Measurements from ENCODE around the gene CPNE4. TPM values are rescaled to one million over a fixed set of nuclear protein-coding genes. Genes with fewer than 3 reads are reported as not detected.
"Not testable (repeated sequence)": the region's sequence is repeated elsewhere in the genome, so short reads cannot be mapped to it uniquely, and the experiment has no call there.

Gene CPNE4
- total RNA-seq, 1 donor, result not detected

DNA sequence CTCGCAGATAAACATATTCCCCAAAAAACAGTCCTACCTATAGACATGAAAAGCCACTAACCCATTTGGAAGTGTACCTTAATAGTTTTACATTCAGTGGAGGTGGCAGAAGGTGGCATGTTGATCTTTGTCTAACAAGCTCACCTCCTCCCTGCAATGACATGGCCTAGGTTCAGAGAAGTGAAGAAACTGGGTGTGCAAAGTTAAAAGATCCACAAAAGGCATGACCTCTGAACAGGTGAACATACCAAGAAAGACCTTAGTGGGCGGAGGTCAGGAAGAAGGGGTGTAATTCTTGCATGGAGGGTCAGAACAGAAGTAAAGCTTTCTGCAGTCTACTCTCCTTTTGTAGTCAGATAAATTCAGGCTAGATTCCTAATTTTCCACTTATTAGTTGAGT, 532.9 kb downstream of the CPNE4 start:
- H3K4me3 ChIP-seq (ENCODE audit: low read depth, low read length), result peak overlapping the region; percentile 99
- DNase-seq (ENCODE audit: low read depth), result peak; percentile 1
- no peak for TF ChIP-seq CTCF (IDR thresholded peaks at IDR 0.05; ENCODE audit: insufficient read depth, low read length)

DNA sequence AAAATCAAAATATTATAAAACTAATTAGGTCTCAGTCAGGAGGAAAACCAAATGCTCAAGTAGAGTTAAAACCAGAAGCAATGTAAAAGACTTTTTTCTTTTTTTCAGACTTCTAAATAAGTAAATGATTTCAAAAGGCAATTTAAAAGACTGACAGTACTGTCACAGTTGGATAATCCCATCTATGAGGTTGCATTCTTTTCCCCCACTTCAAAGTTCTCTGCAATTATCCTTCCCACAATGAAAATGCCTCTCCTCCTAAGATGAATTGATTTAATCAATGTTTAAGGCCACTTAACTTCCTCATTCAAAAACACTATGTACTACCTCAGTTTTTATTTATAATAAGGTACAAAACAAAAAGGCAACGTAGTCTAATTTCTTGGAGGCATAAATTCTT, 540.1 kb downstream of the CPNE4 start:
- DNase-seq (ENCODE audit: low read depth), result no peak
- no peak overlapping the region for H3K4me3 ChIP-seq (ENCODE audit: low read depth, low read length)
- no peak for TF ChIP-seq CTCF (IDR thresholded peaks at IDR 0.05; ENCODE audit: insufficient read depth, low read length)

DNA sequence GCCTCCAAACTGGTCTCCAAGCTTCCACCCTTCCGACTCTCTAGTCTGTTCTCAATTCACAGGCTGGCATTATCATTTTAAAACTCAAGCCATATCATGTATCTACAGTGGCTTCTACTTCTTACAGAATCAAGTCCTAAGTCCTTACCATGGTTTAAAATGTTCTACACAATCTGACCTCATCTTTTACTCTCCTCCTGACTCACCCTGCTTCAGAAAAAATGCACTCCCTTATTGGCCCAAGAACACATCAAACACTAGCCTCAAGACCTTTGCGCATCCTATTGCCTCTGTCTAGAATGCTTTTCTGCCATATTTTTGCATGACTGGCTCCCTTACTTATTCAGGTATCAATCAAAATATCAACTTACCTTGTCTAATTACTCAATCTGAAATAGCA, 543.0 kb downstream of the CPNE4 start:
- H3K4me3 ChIP-seq (ENCODE audit: low read depth, low read length), result no peak overlapping the region
- no peak for DNase-seq (ENCODE audit: low read depth)
- TF ChIP-seq CTCF (IDR thresholded peaks at IDR 0.05; ENCODE audit: insufficient read depth, low read length), result no peak

DNA sequence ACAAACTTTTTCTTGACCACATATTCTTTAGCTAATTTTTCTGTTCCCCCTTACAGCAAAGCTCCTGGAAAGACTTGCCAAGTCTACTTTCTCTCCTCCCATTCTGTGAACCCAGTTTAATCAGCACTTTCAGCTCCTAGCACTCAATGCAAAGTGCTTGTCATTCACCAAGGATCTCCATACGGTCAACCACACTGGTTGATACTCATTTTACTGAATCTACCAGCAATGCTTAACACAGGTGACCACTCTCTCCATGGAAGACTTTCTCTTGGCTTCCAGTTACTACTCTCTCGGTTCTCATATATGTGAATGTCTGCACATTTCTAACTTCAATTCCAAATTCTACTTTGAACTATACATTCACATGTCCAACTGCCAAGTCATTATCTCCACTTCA, 543.7 kb downstream of the CPNE4 start:
- no peak for DNase-seq (ENCODE audit: low read depth)
- H3K4me3 ChIP-seq (ENCODE audit: low read depth, low read length), result no peak overlapping the region
- TF ChIP-seq CTCF (IDR thresholded peaks at IDR 0.05; ENCODE audit: insufficient read depth, low read length), result no peak

GRCh38 chr3:131486545-131486944, 548.3 kb downstream of the CPNE4 start:
- H3K4me3 ChIP-seq (ENCODE audit: low read depth, low read length); DNase-seq (ENCODE audit: low read depth): not testable (repeated sequence)

- no peak for TF ChIP-seq CTCF (IDR thresholded peaks at IDR 0.05; ENCODE audit: insufficient read depth, low read length)
- peak; percentile 2 for DNase-seq (ENCODE audit: low read depth)
- no peak overlapping the region for H3K4me3 ChIP-seq (ENCODE audit: low read depth, low read length)
Measured at GRCh38 chr3:131485119-131485518, 549.7 kb downstream of the CPNE4 start.

DNA sequence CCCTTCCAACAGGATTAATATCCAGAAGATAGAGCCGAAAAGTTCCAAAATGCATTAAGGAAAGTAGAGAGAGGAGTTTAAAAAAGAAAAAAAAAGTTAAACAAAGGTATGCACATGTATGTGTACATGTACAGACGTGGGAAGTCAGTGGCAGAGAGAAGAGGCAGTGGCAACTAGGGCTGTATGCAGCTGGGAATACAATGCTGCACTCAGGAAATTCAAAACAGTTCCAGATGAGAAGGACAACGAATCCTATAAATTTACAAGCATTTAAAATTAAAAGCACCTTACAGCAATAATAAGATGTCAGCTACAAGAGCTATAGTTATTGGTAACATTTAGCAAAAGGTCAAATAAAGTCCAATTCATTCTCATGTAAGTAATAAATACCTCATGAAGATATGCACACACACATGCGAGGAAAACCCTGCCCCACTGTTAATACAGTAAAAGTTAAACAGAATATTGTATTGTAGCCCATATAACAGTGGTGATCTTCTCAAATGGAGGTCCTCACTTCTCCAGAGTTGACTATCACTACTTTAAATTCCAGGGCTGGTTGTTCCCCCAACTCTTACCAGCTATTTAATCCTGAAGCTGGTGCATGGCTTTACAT, 550.2 kb downstream of the CPNE4 start:
- no peak for DNase-seq (ENCODE audit: low read depth)
- TF ChIP-seq CTCF (IDR thresholded peaks at IDR 0.05; ENCODE audit: insufficient read depth, low read length), result no peak
- H3K4me3 ChIP-seq (ENCODE audit: low read depth, low read length), result no peak overlapping the region

Small RNA genes within 50 kb of the gene (small RNA-seq; reads per million reads assigned to genes)
- not detected for gene AC107027.2
- not detected for gene MIR5704
